H1 (cell line): ENCODE results near the gene HOXC5. TPM values are rescaled to one million over a fixed set of nuclear protein-coding genes. Genes with fewer than 3 reads are reported as not detected.

Source experiments
- CTCF ChIA-PET: fragments of 300-600 bp; sonication (Branson Sonifier 250); formaldehyde crosslinking; loops from one replicate; lab custom pipeline; 2021; ENCODE audit not compliant: partially characterized antibody; lab: Charles Lee
- POLR2A ChIA-PET: fragments of 300-600 bp; sonication (Branson Sonifier 250); formaldehyde crosslinking; loops from one replicate; lab custom pipeline; 2021; ENCODE audit warnings: inconsistent platforms; ENCODE audit not compliant: partially characterized antibody; lab: Charles Lee
- DNase-seq, 2 experiments: peaks; one replicate each; pipeline versions ENCODE4 v3.0.0 to v3.0.0-alpha.2; 2010 to 2022; ENCODE audit warnings: low spot score in 2 of 2, low read depth in 1 of 2, mixed read lengths in 1 of 2
- FAIRE-seq: peaks from 2 replicates; lab custom pipeline; 2011; peaks lifted over from hg19 to GRCh38; lab: Jason Lieb, UNC
- H2AFZ ChIP-seq: 2 replicates; pipeline ENCODE4 v1.8.1; 2012; ENCODE audit warnings: low read length, inconsistent platforms
- H2AK5ac ChIP-seq: 2 replicates; pipeline ENCODE4 v1.6.1; 2013; ENCODE audit warnings: low read depth, low read length
- H2BK120ac ChIP-seq: replicated peaks from 2 replicates; pipeline ENCODE3; 2013; ENCODE audit warnings: low read depth, low read length, inconsistent platforms
- H2BK12ac ChIP-seq: 2 replicates; pipeline ENCODE4 v1.6.1; 2013; ENCODE audit warnings: low read depth, low read length
- H2BK15ac ChIP-seq: 2 replicates; pipeline ENCODE4 v1.6.1; 2013; ENCODE audit warnings: low read length
- H2BK20ac ChIP-seq: 2 replicates; pipeline ENCODE4 v1.6.1; 2013; ENCODE audit warnings: low read length
- H2BK5ac ChIP-seq: 2 replicates; pipeline ENCODE4 v1.6.1; 2013; ENCODE audit warnings: low read depth, low read length
- H3K14ac ChIP-seq: 2 replicates; pipeline ENCODE4 v1.6.1; 2013; ENCODE audit warnings: inconsistent platforms; ENCODE audit not compliant: insufficient read length
- H3K18ac ChIP-seq: 2 replicates; pipeline ENCODE4 v1.6.1; 2013; ENCODE audit warnings: low read length; ENCODE audit errors: extremely low read depth
- H3K23ac ChIP-seq: 2 replicates; pipeline ENCODE4 v1.6.1; 2013; ENCODE audit warnings: inconsistent platforms; ENCODE audit not compliant: insufficient read length
- H3K23me2 ChIP-seq: 2 replicates; pipeline ENCODE4 v1.6.1; 2013; ENCODE audit warnings: low read depth, low read length
- H3K27ac ChIP-seq: 2 replicates; pipeline ENCODE4 v1.6.1; 2011; ENCODE audit warnings: low read depth, low read length, inconsistent platforms
- H3K27me3 ChIP-seq, 4 experiments: replicated peaks in 1 of 4; 1 replicate in 1 of 4; 2 replicates in 3 of 4; pipeline versions ENCODE4 v1.6.1 to v1.8.1; 2011 to 2013; ENCODE audit warnings: low read length in 3 of 4, mild to moderate bottlenecking in 3 of 4, inconsistent platforms in 2 of 4, mixed read lengths in 2 of 4, moderate library complexity in 1 of 4; ENCODE audit not compliant: control insufficient read depth in 3 of 4, insufficient read depth in 3 of 4; ENCODE audit errors: extremely low read depth in 1 of 4
- H3K36me3 ChIP-seq, 4 experiments: 2 replicates each; pipeline versions ENCODE4 v1.6.1 to v1.8.1; 2011 to 2013; ENCODE audit warnings: mild to moderate bottlenecking in 4 of 4, low read length in 3 of 4, moderate library complexity in 2 of 4, control low read depth in 1 of 4, inconsistent platforms in 1 of 4; ENCODE audit not compliant: insufficient read depth in 4 of 4, control insufficient read depth in 2 of 4
- H3K4ac ChIP-seq: replicated peaks from 2 replicates; pipeline ENCODE3; 2013; ENCODE audit warnings: low read length, low read depth, mixed read lengths, inconsistent platforms; ENCODE audit not compliant: insufficient read length
- H3K4me1 ChIP-seq, 4 experiments: replicated peaks in 1 of 4; 1 replicate in 1 of 4; 2 replicates in 3 of 4; pipeline versions ENCODE4 v1.6.1 to v1.8.1; 2011 to 2013; ENCODE audit warnings: low read length in 3 of 4, inconsistent platforms in 2 of 4, mixed read lengths in 1 of 4; ENCODE audit not compliant: insufficient read depth in 4 of 4, control insufficient read depth in 3 of 4
- H3K4me2 ChIP-seq, 2 experiments: 2 replicates each; pipeline versions ENCODE4 v1.6.1 to v1.8.1; 2011 to 2013; ENCODE audit warnings: low read depth in 2 of 2, low read length in 2 of 2, control low read depth in 1 of 2, inconsistent platforms in 1 of 2, mild to moderate bottlenecking in 1 of 2; ENCODE audit not compliant: insufficient read depth in 1 of 2
- H3K4me3 ChIP-seq, 4 experiments: fragments of 200-600, 300-600 bp in 1 of 4; sonication (generic), shearing (Covaris generic), sonication (Bioruptor Twin) in 1 of 4; 2 replicates each; pipeline versions ENCODE4 v1.5.1 to v1.8.1; 2011 to 2016; ENCODE audit warnings: low read length in 4 of 4, low read depth in 3 of 4, control low read depth in 2 of 4, inconsistent platforms in 2 of 4, mild to moderate bottlenecking in 2 of 4, mixed read lengths in 1 of 4, moderate library complexity in 1 of 4; ENCODE audit not compliant: insufficient read depth in 2 of 4; ENCODE audit errors: extremely low read depth in 1 of 4
- H3K56ac ChIP-seq: replicated peaks from 2 replicates; pipeline ENCODE3; 2013; ENCODE audit warnings: low read depth, mild to moderate bottlenecking, mixed read lengths, low read length, inconsistent platforms; ENCODE audit not compliant: insufficient read length
- H3K79me1 ChIP-seq: 2 replicates; pipeline ENCODE4 v1.6.1; 2013; ENCODE audit warnings: low read depth, low read length, control low read depth
- H3K79me2 ChIP-seq, 2 experiments: 2 replicates each; pipeline versions ENCODE4 v1.6.1 to v1.8.1; 2012 to 2013; ENCODE audit warnings: low read length in 2 of 2, mild to moderate bottlenecking in 2 of 2, inconsistent platforms in 1 of 2; ENCODE audit not compliant: insufficient read depth in 2 of 2, control insufficient read depth in 1 of 2
- H3K9ac ChIP-seq, 4 experiments: replicated peaks in 1 of 4; 1 replicate in 1 of 4; 2 replicates in 3 of 4; pipeline versions ENCODE4 v1.6.1 to v1.8.1; 2011 to 2013; ENCODE audit warnings: low read depth in 3 of 4, low read length in 3 of 4, control low read depth in 2 of 4, mild to moderate bottlenecking in 2 of 4, moderate library complexity in 2 of 4, inconsistent platforms in 1 of 4; ENCODE audit errors: extremely low read depth in 1 of 4
- H3K9me3 ChIP-seq, 2 experiments: 2 replicates each; pipeline versions ENCODE4 v1.6.1 to v1.8.1; 2012 to 2013; ENCODE audit warnings: mild to moderate bottlenecking in 2 of 2, moderate library complexity in 2 of 2, control low read depth in 1 of 2, inconsistent platforms in 1 of 2, low read depth in 1 of 2, low read length in 1 of 2, mixed read lengths in 1 of 2; ENCODE audit not compliant: insufficient read depth in 2 of 2
- H4K20me1 ChIP-seq, 2 experiments: replicated peaks in 1 of 2; 2 replicates each; pipeline versions ENCODE3 to v1.8.1; 2011 to 2013; ENCODE audit warnings: inconsistent platforms in 2 of 2, low read length in 2 of 2, mild to moderate bottlenecking in 1 of 2; ENCODE audit not compliant: insufficient read depth in 2 of 2, control insufficient read depth in 1 of 2
- H4K5ac ChIP-seq: 2 replicates; pipeline ENCODE4 v1.6.1; 2013; ENCODE audit warnings: low read length, low read depth, mixed read lengths, inconsistent platforms; ENCODE audit not compliant: insufficient read length
- H4K8ac ChIP-seq: 2 replicates; pipeline ENCODE4 v1.8.0; 2013; ENCODE audit warnings: mild to moderate bottlenecking, moderate library complexity, low read length, inconsistent platforms; ENCODE audit not compliant: insufficient read depth; ENCODE audit errors: extremely low read depth
- H4K91ac ChIP-seq: replicated peaks from 2 replicates; pipeline ENCODE3; 2013; ENCODE audit warnings: low read length, mixed read lengths, inconsistent platforms; ENCODE audit not compliant: insufficient read length
- RNF2 ChIP-seq: fragments of 200-900, 300-1000 bp; sonication (generic); IDR thresholded peaks from 2 replicates; pipeline ENCODE4 v1.7.1; 2016; ENCODE audit warnings: borderline replicate concordance, low read depth, mild to moderate bottlenecking, antibody characterized with exemption, low read length; ENCODE audit not compliant: poor library complexity, severe bottlenecking; ENCODE audit errors: missing control alignments
- SP2 ChIP-seq: IDR thresholded peaks from 2 replicates; pipeline ENCODE4 v1.6.1; 2012; ENCODE audit warnings: mild to moderate bottlenecking, low read length, inconsistent platforms
- WGBS, 2 experiments: shearing (Covaris generic) in 1 of 2; methylation state at CpG; one replicate each; pipeline versions ENCODE4 v1.1.6 to v1.1.7; 2013 to 2015; ENCODE audit warnings: low lambda C conversion rate in 2 of 2, mixed read lengths in 2 of 2, inconsistent platforms in 1 of 2, low coverage in 1 of 2, missing lambda C conversion rate in 1 of 2; ENCODE audit not compliant: insufficient replicate concordance in 2 of 2, insufficient coverage in 1 of 2, insufficient read length in 1 of 2; ENCODE audit errors: extremely low coverage in 1 of 2, missing lambda C conversion rate in 1 of 2; 5-methylcytosine and 5-hydroxymethylcytosine counted together
- polyA plus RNA-seq, 7 experiments: library from polyadenylated mRNA; depleted of rRNA in 3 of 7; stranded (reverse) in 5 of 7; unstranded in 2 of 7; fragments of >200 nt in 5 of 7; fragments of 200-250 nt in 2 of 7; gene quantifications; 1 replicate in 5 of 7; 2 replicates in 1 of 7; 4 replicates in 1 of 7; pipeline versions ENCODE4 v1.2.1 to v1.2.3, GENCODE V29; 2011 to 2013; ENCODE audit warnings: missing spikeins in 2 of 7, mixed read lengths in 2 of 7
- total RNA-seq: library from RNA; stranded (reverse); fragmentation: NEBNext Ultra II Directional; extraction: Animal tissue kit (Norgen Biotek cat#: 25700); gene quantifications from 2 replicates; pipeline ENCODE4 v1.2.1, GENCODE V29; 2021

The HOXC5 gene
- total and polyA plus RNA-seq, 2 of the 8 experiments (the other 6 are each of a cell fraction or from before 2014, with no cell fraction given) = not detected

GRCh38 chr12:54016051-54016450 is 16.8 kb upstream of the HOXC5 start:
- Histone ChIP-seq H2BK12ac (no peak overlapping the region), H3K23ac (no peak overlapping the region), H3K79me1 (no peaks in the 10 kb centered on the region), H3K4me3 (no peak overlapping the region), H3K27me3 (peaks cover 92 to 100% (median 99%) of the 10 kb centered on the region in 4 experiments), H4K5ac (no peak overlapping the region), H3K4ac (no peak overlapping the region), H3K4me1 (peaks cover 0 to 12% (median 3%) of the 10 kb centered on the region in 4 experiments; a peak in 5 of 7 replicates), H2BK20ac (no peak overlapping the region), H2BK15ac (no peak overlapping the region), H4K8ac (no peak overlapping the region), H3K27ac (no peak overlapping the region), H4K91ac (no peak overlapping the region), H3K4me2 (peak overlapping the region in 1 of 2 experiments; percentile 28; a peak in 2 of 4 replicates), H3K36me3 (no peaks in the 10 kb centered on the region; a peak in 1 of 8 replicates), H3K23me2 (peaks cover 3% of the 10 kb centered on the region; the same call in 1 of the 2 replicates), H2AK5ac (no peak overlapping the region), H4K20me1 (peaks cover 4 to 41% of the 10 kb centered on the region in 2 experiments), H2BK120ac (no peak overlapping the region), H2AFZ (no peak overlapping the region), H3K9ac (no peak overlapping the region), H2BK5ac (no peak overlapping the region), H3K18ac (no peak overlapping the region), H3K56ac (no peak overlapping the region), H3K14ac (no peak overlapping the region), H3K79me2 (no peaks in the 10 kb centered on the region), H3K9me3 (no peaks in the 10 kb centered on the region)
- DNase-seq (no peak), FAIRE-seq (no peak)
- POLR2A ChIA-PET = interaction anchor here (0.7 kb wide), 1 partner anchor 217 kb away, joined by 3 read pairs; no protein-coding TSS in a partner anchor
- CTCF ChIA-PET = interaction anchor here (0.7 to 3.8 kb wide), 7 partner anchors 9 to 192 kb away, joined by 3 to 50 read pairs (median 6); partner anchors contain the start of gene HOXC9
- no peak for TF ChIP-seq SP2
- TF ChIP-seq RNF2 = peak; percentile 17
- WGBS, 2 experiments = 41% methylated on average over 3 of the region's 3 CpGs; no CpG with 5 or more reads in 1 of the 2 experiments
